B cell (primary cell): ENCODE data around the gene ZNF747.

Experiments
- EZH2 ChIP-seq: IDR thresholded peaks from 2 replicates; pipeline ENCODE4 v1.6.1; 2012; ENCODE audit warnings: borderline replicate concordance, low read depth, mild to moderate bottlenecking, moderate library complexity, low read length; ENCODE audit not compliant: insufficient read depth, poor library complexity, severe bottlenecking
- TF ChIP-seq, protein P1 (sequence below): fragments of 200-600 bp; IDR thresholded peaks from one replicate; pipeline ENCODE4 v1.8.0; 2022; ENCODE audit warnings: antibody characterized with exemption, mild to moderate bottlenecking

DNA sequence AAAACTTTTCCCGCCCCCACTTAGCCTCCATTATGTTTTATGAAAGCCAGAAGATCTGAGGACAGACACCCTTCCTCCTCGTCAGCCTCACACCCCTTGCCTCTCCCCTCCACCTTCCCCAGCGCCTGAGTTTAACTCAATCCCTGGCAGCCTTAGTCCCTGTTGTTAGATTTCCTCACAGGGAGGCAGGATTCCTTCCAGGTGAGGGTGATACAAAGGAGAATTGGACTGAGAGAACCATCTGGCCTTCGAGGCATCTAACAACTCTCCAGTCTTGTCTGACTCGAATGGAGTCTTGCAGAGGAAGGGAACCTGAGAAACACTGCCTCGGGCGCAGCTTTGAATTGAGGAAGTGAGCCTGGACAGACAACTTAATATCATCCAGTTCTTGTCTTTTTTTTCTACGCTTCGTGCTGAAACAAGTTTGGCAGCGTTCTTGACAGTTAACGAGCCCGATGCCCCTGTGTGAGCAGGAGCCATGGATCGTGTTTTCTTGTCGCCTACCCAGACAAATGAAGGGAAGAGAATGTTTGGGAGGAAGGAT lies 7.0 kb downstream of the ZNF747 start:
- TF ChIP-seq, protein P1, sequence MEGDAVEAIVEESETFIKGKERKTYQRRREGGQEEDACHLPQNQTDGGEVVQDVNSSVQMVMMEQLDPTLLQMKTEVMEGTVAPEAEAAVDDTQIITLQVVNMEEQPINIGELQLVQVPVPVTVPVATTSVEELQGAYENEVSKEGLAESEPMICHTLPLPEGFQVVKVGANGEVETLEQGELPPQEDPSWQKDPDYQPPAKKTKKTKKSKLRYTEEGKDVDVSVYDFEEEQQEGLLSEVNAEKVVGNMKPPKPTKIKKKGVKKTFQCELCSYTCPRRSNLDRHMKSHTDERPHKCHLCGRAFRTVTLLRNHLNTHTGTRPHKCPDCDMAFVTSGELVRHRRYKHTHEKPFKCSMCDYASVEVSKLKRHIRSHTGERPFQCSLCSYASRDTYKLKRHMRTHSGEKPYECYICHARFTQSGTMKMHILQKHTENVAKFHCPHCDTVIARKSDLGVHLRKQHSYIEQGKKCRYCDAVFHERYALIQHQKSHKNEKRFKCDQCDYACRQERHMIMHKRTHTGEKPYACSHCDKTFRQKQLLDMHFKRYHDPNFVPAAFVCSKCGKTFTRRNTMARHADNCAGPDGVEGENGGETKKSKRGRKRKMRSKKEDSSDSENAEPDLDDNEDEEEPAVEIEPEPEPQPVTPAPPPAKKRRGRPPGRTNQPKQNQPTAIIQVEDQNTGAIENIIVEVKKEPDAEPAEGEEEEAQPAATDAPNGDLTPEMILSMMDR = no peak
- TF ChIP-seq EZH2 = no peak
